Activated T-helper 2 cell treated with anti-CD3 and anti-CD28 coated beads, Interferon-gamma antibody, Interleukin-2, Interleukin-4, amounts not matched to agents 10 μg/mL and 5 μg/mL and 100 μg/mL, durations not matched to agents 14 hours and 24 hours and 36 hours (primary cell): ENCODE results near the gene UBE2D4. TPM values are rescaled to one million over a fixed set of nuclear protein-coding genes. Genes with fewer than 3 reads are reported as not detected.
A peak's percentile ranks its signal among the peaks of the same experiment; 100 is the strongest.

Experiments used
- DNase-seq: peaks from one replicate; pipeline ENCODE4 v3.0.0; 2021; ENCODE audit warnings: low spot score
- H3K27ac Mint-ChIP-seq: one replicate; pipeline ENCODE4 v1.8.0; 2021; ENCODE audit warnings: mixed read lengths
- H3K27me3 Mint-ChIP-seq: one replicate; pipeline ENCODE4 v1.8.0; 2021; ENCODE audit warnings: low read depth, mixed read lengths
- H3K36me3 Mint-ChIP-seq: one replicate; pipeline ENCODE4 v1.8.0; 2021; ENCODE audit warnings: low read depth, mixed read lengths
- H3K4me1 Mint-ChIP-seq: one replicate; pipeline ENCODE4 v1.8.0; 2021; ENCODE audit warnings: low read depth, mixed read lengths
- H3K4me3 Mint-ChIP-seq: one replicate; pipeline ENCODE4 v1.8.0; 2021; ENCODE audit warnings: low read depth, mild to moderate bottlenecking, moderate library complexity, mixed read lengths
- H3K9me3 Mint-ChIP-seq: one replicate; pipeline ENCODE4 v1.8.0; 2021; ENCODE audit warnings: mixed read lengths
- intact Hi-C: fragments of 100-400 bp; cut with micrococcal nuclease; formaldehyde crosslinking; loops from one replicate; pipeline ENCODE4 v1.15.1; 2023
- total RNA-seq: library from RNA; stranded (reverse); gene quantifications from 2 replicates; pipeline ENCODE4 v1.2.3, GENCODE V29; 2022

UBE2D4 gene
- 10.5 and 12.6 TPM in 2 replicates for total RNA-seq

DNA sequence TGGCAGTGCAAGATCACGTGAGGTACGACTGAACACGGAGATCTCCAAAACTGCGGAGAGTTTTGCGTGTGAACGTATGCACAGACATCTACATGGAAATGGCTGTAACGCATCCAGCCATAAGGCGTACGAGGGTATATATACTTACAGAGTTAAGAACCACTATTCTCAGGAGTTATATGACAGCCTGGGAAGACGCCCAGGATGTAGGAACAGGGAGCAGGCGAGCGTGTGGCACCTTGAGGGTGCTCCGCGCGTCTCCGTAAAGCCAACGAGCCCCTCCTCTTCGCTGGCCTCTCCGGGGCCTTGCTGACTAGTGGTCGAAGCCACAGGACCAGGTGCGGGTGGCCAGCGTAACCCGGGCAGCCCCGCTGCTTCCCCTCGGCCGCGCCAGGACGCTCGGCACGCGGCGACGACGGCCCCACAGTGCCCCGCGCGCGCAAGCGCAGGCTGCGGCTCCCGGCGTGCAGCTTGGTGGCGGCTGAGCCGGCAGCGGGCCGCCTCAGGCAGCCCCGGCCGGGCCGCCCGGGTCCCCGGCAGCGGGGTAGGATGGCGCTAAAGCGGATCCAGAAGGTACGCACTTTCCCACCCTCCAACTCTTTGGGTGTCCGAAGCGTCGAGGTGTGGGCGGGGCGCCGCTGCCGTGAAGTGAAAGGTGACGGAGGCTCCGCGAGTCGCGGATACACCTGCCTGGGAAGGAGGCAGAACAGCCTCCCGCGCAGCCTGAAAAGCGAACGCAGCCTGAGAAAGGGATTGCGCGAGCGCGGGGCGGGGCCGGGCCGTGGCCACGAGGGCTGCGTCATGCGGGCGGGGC lies at the start of gene UBE2D4:
UBE2D4 (plus strand) TSS at position 453 of the 814 bp plus-strand sequence; CDS start at position 550, 97 bp downstream.
- DNase-seq: peak; percentile 86
- Mint-ChIP-seq H3K36me3 (peaks cover 7% of the 10 kb centered on the region), H3K27me3 (no peaks in the 10 kb centered on the region), H3K4me3 (peak within 1 kb of the TSS; percentile 92), H3K9me3 (no peaks in the 10 kb centered on the region), H3K27ac (peak within 1 kb of the TSS; percentile 91), H3K4me1 (peaks cover 23% of the 10 kb centered on the region)
- intact Hi-C loops: loop anchor here (1.0 to 5.0 kb wide), 2 partner anchors 20 to 54 kb away; partner anchors contain the start of gene URGCP

DNA sequence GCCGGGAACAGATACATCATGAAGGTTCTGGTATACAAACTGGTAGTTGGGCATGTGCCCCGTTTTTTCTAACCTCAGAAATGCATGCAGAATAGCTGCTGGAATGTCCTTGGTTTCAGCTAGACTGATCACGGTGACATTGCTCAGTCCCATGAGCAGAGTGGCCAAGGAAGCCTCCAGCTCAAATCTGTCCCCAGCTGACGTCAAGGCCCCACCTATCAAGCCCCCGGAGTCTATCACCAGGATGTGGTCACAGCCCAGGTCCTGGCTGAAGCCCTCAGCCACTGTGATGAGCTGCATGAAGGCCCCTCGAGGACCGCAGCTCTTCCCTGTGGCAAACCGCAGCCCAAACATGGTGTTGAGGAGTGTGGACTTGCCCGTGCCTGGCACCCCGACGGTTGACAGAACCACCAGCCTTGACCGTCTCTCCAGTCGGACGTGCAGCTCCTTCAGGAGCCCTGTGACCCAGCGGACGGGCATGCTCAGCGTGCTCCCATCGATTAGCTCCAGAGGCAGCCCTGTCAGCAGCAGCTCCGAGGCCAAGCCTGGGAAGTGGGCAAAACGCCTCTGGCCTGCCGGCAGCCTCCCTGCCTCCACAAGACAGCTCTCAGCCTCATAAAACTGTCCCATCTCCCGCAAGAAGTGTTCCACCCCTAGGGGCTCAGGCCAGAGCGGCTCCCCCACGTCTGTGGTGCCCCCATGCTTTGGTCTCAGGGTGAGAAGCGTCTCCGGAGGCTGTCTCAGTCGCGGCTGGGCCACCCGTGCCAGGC lies 49.1 kb upstream of the UBE2D4 start:
- H3K27me3 Mint-ChIP-seq: no peaks in the 10 kb centered on the region
- no peak overlapping the region for H3K4me3 Mint-ChIP-seq
- H3K27ac Mint-ChIP-seq: no peak overlapping the region
- H3K9me3 Mint-ChIP-seq: no peaks in the 10 kb centered on the region
- intact Hi-C loops: no loop called here
- H3K36me3 Mint-ChIP-seq: peaks cover 65% of the 10 kb centered on the region
- H3K4me1 Mint-ChIP-seq: peaks cover 2% of the 10 kb centered on the region
- DNase-seq: no peak

DNA sequence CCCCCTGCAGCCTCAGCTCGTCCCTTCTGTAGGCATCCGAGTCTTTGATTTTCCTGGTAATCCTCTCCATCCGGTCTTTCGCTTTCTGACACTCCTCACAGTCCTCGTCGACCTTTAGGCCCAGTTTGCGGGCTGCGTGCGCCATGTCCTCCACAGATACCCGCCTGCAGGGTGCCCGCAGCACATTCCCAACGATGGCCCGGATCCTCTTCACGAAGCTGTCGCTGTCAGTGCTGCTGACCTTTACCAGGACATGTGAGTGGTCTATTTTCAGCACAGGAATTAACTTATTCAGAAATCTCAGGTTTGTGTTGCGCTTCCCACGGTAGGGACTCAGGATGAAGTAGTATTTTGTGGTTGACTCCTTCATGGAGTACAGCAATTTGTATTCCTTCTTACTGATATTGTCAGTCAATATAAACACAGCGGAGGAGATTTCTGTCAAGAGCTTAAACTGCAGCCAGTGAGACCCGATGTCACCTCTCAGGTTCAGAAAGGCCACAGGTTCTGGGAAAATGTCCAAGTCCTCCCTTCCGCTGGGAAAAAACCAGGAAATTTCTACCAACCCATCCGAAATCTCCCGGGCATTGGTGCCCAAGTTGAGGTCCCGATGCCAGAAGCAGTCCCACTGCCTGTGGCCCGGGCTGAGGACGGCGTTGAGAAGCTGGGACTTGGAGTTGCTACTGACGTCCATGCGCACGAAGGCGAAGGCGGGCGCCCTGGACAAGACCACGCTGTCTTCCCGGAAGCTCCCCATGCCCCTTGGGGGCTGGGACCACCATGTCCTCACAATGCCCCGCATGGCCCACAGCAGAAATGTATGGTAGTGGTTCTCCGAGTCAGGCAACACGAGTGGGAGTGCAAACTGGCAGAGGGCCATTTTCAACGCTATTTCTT lies 48.0 kb upstream of the UBE2D4 start:
- no peaks in the 10 kb centered on the region for H3K9me3 Mint-ChIP-seq
- no peak overlapping the region for H3K27ac Mint-ChIP-seq
- H3K4me3 Mint-ChIP-seq: no peak overlapping the region
- no peak for DNase-seq
- no peaks in the 10 kb centered on the region for H3K27me3 Mint-ChIP-seq
- peaks cover 61% of the 10 kb centered on the region for H3K36me3 Mint-ChIP-seq
- H3K4me1 Mint-ChIP-seq: no peaks in the 10 kb centered on the region
- intact Hi-C loops: no loop called here

DNA sequence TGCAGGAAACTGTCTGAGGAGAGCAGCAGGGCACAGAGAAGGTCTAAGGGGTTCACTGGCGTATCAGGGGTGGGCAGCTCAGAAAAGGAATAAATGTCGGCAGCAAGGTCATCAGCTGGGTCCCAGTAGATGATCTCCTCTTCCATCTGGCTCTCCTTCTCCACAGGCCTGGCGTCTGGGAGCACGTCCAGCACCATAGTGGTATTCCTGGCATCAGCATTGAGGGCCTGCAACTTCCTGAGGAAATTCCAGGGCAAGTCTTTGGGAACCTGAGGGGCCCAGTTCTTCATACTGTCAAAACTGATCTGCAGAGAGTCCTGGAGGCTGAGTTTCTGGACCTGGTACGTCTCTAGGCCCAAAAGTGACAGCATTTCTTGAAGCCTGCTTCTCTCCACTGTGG lies 47.4 kb upstream of the UBE2D4 start:
- H3K27ac Mint-ChIP-seq: no peak overlapping the region
- no peak for DNase-seq
- H3K4me3 Mint-ChIP-seq: no peak overlapping the region
- no peaks in the 10 kb centered on the region for H3K9me3 Mint-ChIP-seq
- H3K4me1 Mint-ChIP-seq: no peaks in the 10 kb centered on the region
- H3K27me3 Mint-ChIP-seq: no peaks in the 10 kb centered on the region
- H3K36me3 Mint-ChIP-seq: peaks cover 60% of the 10 kb centered on the region
- intact Hi-C loops: no loop called here

DNA sequence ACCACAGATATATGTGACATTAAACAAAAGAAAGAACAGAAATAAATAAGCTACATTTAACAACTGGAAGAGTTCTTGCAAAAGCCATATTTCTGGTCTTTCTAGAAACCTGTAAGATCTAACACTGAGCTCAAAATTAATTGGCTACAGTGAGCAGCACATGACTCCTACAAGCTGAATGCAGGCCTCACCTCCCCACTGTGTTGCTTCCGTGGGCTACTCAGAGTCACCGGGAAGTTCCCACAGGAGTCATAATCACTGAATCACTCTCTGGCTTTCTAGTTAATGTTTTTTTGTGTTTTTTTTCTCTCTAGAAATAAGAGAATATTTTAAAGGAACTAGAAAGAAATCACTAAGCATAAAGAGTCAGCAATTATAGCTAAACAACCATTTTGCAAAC lies 46.8 kb upstream of the UBE2D4 start:
- no peaks in the 10 kb centered on the region for H3K27me3 Mint-ChIP-seq
- no peaks in the 10 kb centered on the region for H3K4me1 Mint-ChIP-seq
- no peak overlapping the region for H3K27ac Mint-ChIP-seq
- no peak overlapping the region for H3K4me3 Mint-ChIP-seq
- H3K36me3 Mint-ChIP-seq: peaks cover 65% of the 10 kb centered on the region
- intact Hi-C loops: no loop called here
- no peaks in the 10 kb centered on the region for H3K9me3 Mint-ChIP-seq
- DNase-seq: no peak

DNA sequence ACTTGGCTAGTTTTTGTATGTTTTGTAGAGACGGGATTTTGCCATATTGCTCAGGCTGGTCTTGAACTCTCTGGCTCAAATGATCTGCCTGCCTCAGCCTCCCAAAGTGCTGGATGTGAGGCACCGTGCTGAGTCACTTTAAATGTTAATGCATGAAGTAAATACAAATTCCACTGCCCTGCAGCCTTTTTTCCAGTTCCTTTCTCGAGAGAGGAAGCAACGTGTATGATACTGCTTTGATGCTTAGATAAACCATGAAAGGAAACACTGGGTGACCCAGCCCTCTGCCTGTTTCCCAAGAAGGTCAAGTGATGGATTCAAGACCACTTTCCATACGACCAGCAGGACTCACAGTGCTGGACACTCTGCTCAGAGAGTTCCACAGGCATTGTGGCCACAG lies 45.6 kb upstream of the UBE2D4 start:
- intact Hi-C loops: no loop called here
- H3K27ac Mint-ChIP-seq: no peak overlapping the region
- no peaks in the 10 kb centered on the region for H3K4me1 Mint-ChIP-seq
- H3K36me3 Mint-ChIP-seq: peaks cover 60% of the 10 kb centered on the region
- H3K9me3 Mint-ChIP-seq: no peaks in the 10 kb centered on the region
- DNase-seq: no peak
- no peak overlapping the region for H3K4me3 Mint-ChIP-seq
- no peaks in the 10 kb centered on the region for H3K27me3 Mint-ChIP-seq

DNA sequence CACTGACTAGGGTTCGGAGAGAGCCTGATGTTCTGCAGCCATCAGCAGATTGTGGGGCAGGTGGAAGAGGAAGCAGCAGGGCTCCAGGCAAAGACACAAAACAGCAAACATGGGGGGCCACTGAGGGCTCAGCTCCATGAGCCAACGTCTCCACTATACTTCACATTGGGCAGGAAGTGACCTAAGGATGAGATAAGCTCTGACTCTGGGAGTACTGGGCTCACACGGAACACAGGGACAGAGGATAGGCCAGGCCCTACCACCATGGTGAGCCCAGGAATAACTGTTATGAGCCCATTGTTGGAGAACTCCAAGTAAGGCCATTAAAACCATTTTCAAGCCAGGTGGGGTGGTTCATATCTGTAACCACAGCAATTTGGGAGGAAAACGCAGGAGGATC lies 42.0 kb upstream of the UBE2D4 start:
- H3K9me3 Mint-ChIP-seq: no peaks in the 10 kb centered on the region
- H3K36me3 Mint-ChIP-seq: peaks cover 33% of the 10 kb centered on the region
- no peak overlapping the region for H3K27ac Mint-ChIP-seq
- no peak for DNase-seq
- no peaks in the 10 kb centered on the region for H3K27me3 Mint-ChIP-seq
- intact Hi-C loops: no loop called here
- H3K4me1 Mint-ChIP-seq: no peaks in the 10 kb centered on the region
- H3K4me3 Mint-ChIP-seq: no peak overlapping the region

DNA sequence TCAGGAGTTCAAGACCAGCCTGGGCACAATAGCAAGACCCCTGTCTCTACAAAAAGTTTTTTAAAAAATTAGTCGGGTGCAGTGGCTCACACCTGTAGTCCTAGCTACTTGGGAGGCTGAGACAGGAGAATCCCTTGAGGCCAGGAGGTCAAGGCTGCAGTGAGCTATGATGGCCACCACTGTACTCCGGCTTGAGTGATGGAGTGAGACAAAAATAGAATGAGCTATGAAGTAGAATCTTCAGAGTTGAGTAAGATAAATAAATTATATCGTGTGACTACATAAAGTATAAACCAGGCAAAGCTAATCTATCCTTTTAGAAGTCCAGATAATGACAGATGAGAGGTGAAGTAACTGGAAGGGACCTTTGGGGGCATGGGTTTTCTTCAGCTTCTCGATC lies 41.6 kb upstream of the UBE2D4 start:
- intact Hi-C loops: no loop called here
- no peaks in the 10 kb centered on the region for H3K27me3 Mint-ChIP-seq
- DNase-seq: no peak
- peaks cover 2% of the 10 kb centered on the region for H3K4me1 Mint-ChIP-seq
- no peak overlapping the region for H3K27ac Mint-ChIP-seq
- H3K36me3 Mint-ChIP-seq: peaks cover 30% of the 10 kb centered on the region
- H3K9me3 Mint-ChIP-seq: no peaks in the 10 kb centered on the region
- no peak overlapping the region for H3K4me3 Mint-ChIP-seq

DNA sequence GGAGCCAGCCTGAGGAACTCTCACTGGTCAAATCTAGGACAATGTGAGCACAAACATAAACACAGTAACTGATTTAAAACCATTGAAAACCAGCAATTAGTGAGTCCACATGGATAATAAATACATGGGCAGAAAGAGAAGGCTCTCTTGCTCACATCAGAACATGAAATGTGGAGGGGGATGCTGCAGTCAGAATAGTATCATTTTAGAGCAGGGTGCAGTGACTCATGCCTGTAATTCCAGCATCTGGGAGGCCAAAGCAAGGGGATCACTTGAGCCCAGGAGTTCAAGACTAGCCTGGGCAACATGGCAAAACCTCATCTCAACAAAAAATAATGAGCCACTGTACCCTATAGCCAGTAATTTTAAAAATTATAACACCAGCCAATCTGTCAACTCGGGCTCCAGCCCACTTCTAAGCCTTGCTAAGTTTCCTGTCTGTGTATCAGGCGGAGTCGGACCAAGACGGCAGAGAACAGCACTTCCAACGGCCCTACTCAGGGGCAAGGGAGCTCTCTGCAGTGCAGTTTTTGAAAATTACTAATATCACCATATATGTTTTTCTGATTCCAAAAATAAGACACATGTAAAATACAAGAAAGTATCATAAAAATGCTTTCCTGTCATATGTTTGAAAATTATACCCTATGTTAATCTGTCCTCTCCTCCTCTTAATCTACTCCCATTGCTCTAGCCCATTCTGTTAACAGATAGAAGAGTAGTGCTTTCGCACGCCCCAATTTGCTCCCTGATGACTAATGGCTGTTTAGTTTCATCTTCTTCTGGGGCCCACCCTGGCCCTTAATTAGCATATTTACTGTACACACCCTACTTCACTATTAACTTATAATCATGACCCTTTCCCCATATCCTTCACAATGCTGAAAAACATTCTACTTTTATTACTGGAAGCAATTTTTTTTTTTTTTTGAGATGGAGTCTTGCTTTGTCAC lies 37.0 kb upstream of the UBE2D4 start:
- Mint-ChIP-seq H3K27ac (no peak overlapping the region), H3K9me3 (no peaks in the 10 kb centered on the region), H3K4me3 (no peak overlapping the region), H3K36me3 (peaks cover 11% of the 10 kb centered on the region), H3K4me1 (peaks cover 13% of the 10 kb centered on the region), H3K27me3 (no peaks in the 10 kb centered on the region)
- intact Hi-C loops: no loop called here
- no peak for DNase-seq

DNA sequence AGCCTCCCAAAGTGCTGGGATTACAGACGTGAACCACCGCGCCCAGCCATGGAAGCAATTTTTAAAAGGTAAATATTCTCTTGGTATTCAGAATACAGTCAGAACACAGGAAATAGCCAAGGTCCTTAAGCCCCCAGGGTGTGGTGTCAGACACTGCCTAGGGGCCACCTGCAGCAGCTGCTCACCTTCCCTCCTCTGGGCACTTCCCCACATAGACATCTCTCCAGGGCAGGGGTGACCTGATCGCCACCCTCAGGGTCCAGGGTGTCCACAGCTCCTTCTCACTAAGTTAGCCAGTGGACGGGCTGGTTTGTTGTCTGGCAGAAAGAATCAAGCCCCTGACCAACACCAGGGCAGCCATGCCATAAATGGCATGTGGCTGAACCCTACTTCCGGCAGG lies 35.8 kb upstream of the UBE2D4 start:
- Mint-ChIP-seq H3K4me3 (no peak overlapping the region), H3K36me3 (peaks cover 11% of the 10 kb centered on the region), H3K27me3 (no peaks in the 10 kb centered on the region), H3K9me3 (no peaks in the 10 kb centered on the region), H3K4me1 (peaks cover 13% of the 10 kb centered on the region), H3K27ac (no peak overlapping the region)
- intact Hi-C loops: no loop called here
- no peak for DNase-seq

DNA sequence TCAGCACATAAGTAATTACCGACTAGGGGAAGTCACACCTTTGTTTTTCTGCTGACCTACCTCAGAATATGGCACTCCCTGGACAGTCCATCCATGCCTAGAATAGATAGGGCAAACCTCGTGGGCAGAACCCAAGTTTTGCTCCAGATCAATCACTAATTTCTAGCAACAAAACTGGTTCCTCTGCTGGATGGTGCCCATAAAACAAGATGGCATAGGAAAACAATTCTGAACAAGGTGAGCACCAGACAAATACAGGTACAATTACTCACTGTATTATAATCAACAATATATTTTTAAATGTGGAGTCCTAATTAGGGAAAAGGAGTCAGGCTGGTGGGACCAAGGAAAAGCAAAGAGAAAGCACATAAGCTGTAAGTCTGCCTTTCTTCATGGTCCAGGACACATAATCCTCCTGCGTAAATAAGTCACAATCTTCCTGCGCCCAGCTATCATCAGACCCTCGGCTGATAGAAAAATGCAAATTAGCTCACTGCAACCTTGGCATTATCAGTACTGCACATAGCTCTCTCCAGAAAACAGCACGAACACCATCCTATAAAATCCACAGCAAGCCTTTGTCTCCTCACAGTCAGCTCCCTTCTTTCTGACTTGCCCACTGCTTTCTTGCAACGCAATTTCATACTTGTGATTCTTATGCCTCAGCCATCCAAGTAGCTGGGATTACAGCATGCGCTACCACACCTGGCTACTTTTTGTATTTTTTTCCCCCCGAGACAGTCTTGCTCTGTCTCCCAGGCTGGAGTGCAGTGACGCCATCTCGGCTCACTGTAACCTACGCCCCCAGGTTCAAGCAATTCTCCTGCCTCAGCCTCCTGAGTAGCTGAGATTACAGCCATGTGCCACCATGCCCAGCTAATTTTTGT lies 34.9 kb upstream of the UBE2D4 start:
- H3K27me3 Mint-ChIP-seq: no peaks in the 10 kb centered on the region
- H3K4me1 Mint-ChIP-seq: peaks cover 13% of the 10 kb centered on the region
- H3K27ac Mint-ChIP-seq: no peak overlapping the region
- H3K4me3 Mint-ChIP-seq: no peak overlapping the region
- intact Hi-C loops: no loop called here
- no peak for DNase-seq
- peaks cover 14% of the 10 kb centered on the region for H3K36me3 Mint-ChIP-seq
- no peaks in the 10 kb centered on the region for H3K9me3 Mint-ChIP-seq
